ENCODE results near the gene METTL22. TPM values are rescaled to one million over a fixed set of nuclear protein-coding genes. Genes with fewer than 3 reads are reported as not detected.

The METTL22 gene
- total RNA-seq, 4 donors from 2014 or later, result 20.2 to 70.3 (median 45.4) TPM

- no peaks in the 10 kb centered on the region for H3K9me3 ChIP-seq
- H3K4me3 ChIP-seq, result no peak overlapping the region
- no peaks in the 10 kb centered on the region for H3K27me3 ChIP-seq
- TF ChIP-seq, protein P1, sequence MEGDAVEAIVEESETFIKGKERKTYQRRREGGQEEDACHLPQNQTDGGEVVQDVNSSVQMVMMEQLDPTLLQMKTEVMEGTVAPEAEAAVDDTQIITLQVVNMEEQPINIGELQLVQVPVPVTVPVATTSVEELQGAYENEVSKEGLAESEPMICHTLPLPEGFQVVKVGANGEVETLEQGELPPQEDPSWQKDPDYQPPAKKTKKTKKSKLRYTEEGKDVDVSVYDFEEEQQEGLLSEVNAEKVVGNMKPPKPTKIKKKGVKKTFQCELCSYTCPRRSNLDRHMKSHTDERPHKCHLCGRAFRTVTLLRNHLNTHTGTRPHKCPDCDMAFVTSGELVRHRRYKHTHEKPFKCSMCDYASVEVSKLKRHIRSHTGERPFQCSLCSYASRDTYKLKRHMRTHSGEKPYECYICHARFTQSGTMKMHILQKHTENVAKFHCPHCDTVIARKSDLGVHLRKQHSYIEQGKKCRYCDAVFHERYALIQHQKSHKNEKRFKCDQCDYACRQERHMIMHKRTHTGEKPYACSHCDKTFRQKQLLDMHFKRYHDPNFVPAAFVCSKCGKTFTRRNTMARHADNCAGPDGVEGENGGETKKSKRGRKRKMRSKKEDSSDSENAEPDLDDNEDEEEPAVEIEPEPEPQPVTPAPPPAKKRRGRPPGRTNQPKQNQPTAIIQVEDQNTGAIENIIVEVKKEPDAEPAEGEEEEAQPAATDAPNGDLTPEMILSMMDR (IDR thresholded peaks at IDR 0.05), result no peak
- TF ChIP-seq POLR2A (IDR thresholded peaks at IDR 0.05), result no peak
- no peak for DNase-seq
- H3K4me1 ChIP-seq, result no peaks in the 10 kb centered on the region
- H3K36me3 ChIP-seq, result no peaks in the 10 kb centered on the region
- H3K27ac ChIP-seq, result no peak overlapping the region
- intact Hi-C loops (cut with DNase I; ENCODE audit: low total_unique reads), result no loop called here
Measured at GRCh38 chr16:8631818-8632465, 10.4 kb downstream of the METTL22 start.

DNA sequence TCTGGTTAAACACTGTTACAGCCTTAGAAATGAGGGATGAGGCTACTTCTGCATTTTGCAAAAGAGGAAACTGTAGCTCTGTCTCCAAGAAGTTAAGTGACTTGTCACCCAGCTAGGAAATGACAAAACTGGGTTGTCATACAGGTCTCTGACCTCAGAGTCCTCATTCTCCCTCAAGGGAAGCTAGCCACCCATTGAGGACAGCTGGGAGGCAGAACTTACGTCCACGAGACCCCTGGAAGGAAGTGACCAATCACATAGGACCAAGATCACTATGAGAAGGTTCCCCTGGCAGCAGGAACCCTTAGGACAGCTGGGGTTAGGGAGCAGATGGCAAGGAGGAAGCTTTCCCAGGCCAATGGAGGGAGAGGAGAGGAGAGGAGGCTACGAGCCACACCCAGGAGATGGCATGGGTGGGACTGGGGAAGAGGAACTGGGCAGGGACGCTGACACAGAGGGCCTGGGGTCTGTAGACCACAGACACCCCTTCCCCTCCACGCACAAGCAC is 11.2 kb downstream of the METTL22 start:
- no peak for DNase-seq
- H3K27ac ChIP-seq, result no peak overlapping the region
- no peaks in the 10 kb centered on the region for H3K36me3 ChIP-seq
- no peaks in the 10 kb centered on the region for H3K27me3 ChIP-seq
- H3K4me1 ChIP-seq, result no peaks in the 10 kb centered on the region
- no peaks in the 10 kb centered on the region for H3K9me3 ChIP-seq
- TF ChIP-seq, protein P1 (IDR thresholded peaks at IDR 0.05), result no peak
- TF ChIP-seq POLR2A (IDR thresholded peaks at IDR 0.05), result no peak
- intact Hi-C loops (cut with DNase I; ENCODE audit: low total_unique reads), result no loop called here
- no peak overlapping the region for H3K4me3 ChIP-seq

GRCh38 chr16:8634991-8635736 is 13.7 kb downstream of the METTL22 start:
- H3K9me3 ChIP-seq, result no peaks in the 10 kb centered on the region
- no peak overlapping the region for H3K27ac ChIP-seq
- H3K4me1 ChIP-seq, result no peaks in the 10 kb centered on the region
- H3K27me3 ChIP-seq, result no peaks in the 10 kb centered on the region
- intact Hi-C loops (cut with DNase I; ENCODE audit: low total_unique reads), result no loop called here
- H3K36me3 ChIP-seq, result no peaks in the 10 kb centered on the region
- TF ChIP-seq, protein P1 (IDR thresholded peaks at IDR 0.05), result no peak
- no peak for TF ChIP-seq POLR2A (IDR thresholded peaks at IDR 0.05)
- no peak for DNase-seq
- H3K4me3 ChIP-seq, result no peak overlapping the region

- H3K27me3 ChIP-seq, result no peaks in the 10 kb centered on the region
- H3K4me1 ChIP-seq, result no peaks in the 10 kb centered on the region
- no peak overlapping the region for H3K27ac ChIP-seq
- no peak for DNase-seq
- no peaks in the 10 kb centered on the region for H3K36me3 ChIP-seq
- TF ChIP-seq, protein P1 (IDR thresholded peaks at IDR 0.05), result no peak
- no peak for TF ChIP-seq POLR2A (IDR thresholded peaks at IDR 0.05)
- intact Hi-C loops (cut with DNase I; ENCODE audit: low total_unique reads), result no loop called here
- no peaks in the 10 kb centered on the region for H3K9me3 ChIP-seq
- no peak overlapping the region for H3K4me3 ChIP-seq
Measured at GRCh38 chr16:8639694-8640093, 18.2 kb downstream of the METTL22 start.

- intact Hi-C loops (cut with DNase I; ENCODE audit: low total_unique reads), result no loop called here
- H3K4me1 ChIP-seq, result no peaks in the 10 kb centered on the region
- TF ChIP-seq POLR2A (IDR thresholded peaks at IDR 0.05), result no peak
- no peak overlapping the region for H3K4me3 ChIP-seq
- no peaks in the 10 kb centered on the region for H3K36me3 ChIP-seq
- no peak overlapping the region for H3K27ac ChIP-seq
- no peak for DNase-seq
- no peaks in the 10 kb centered on the region for H3K27me3 ChIP-seq
- no peaks in the 10 kb centered on the region for H3K9me3 ChIP-seq
Measured at GRCh38 chr16:8641671-8642070, 20.2 kb downstream of the METTL22 start.
